Calu3 (cell line): ENCODE results near the gene PTPN14. TPM values are rescaled to one million over a fixed set of nuclear protein-coding genes. Genes with fewer than 3 reads are reported as not detected.

ENCODE experiments used
- BruUV-seq: library from RNA; stranded (reverse); fragments of 400-500 nt; replicated peaks from 2 replicates; lab custom pipeline; 2021; lab: Mats Ljungman, UMichigan
- CTCF ChIA-PET: fragments of 300-600 bp; sonication (Branson Sonifier 250); formaldehyde crosslinking; loops from one replicate; lab custom pipeline; 2022; ENCODE audit warnings: antibody characterized with exemption; lab: Charles Lee
- DNase-seq: peaks from one replicate; pipeline ENCODE4 v3.0.0; 2022
- H3K27ac Mint-ChIP-seq: one replicate; pipeline ENCODE4 v1.8.0; 2022; ENCODE audit warnings: mixed read lengths; ENCODE audit not compliant: unreplicated experiment
- H3K27me3 Mint-ChIP-seq: one replicate; pipeline ENCODE4 v1.8.0; 2022; ENCODE audit warnings: mixed read lengths; ENCODE audit not compliant: unreplicated experiment
- H3K36me3 Mint-ChIP-seq: one replicate; pipeline ENCODE4 v1.8.0; 2022; ENCODE audit warnings: mild to moderate bottlenecking, moderate library complexity, mixed read lengths; ENCODE audit not compliant: insufficient read depth, unreplicated experiment
- H3K4me1 Mint-ChIP-seq: one replicate; pipeline ENCODE4 v1.8.0; 2022; ENCODE audit warnings: mild to moderate bottlenecking, low read depth, mixed read lengths; ENCODE audit not compliant: unreplicated experiment
- H3K4me3 Mint-ChIP-seq: one replicate; pipeline ENCODE4 v1.8.0; 2022; ENCODE audit warnings: mild to moderate bottlenecking, low read depth, moderate library complexity, mixed read lengths; ENCODE audit not compliant: unreplicated experiment
- H3K9me3 Mint-ChIP-seq: one replicate; pipeline ENCODE4 v1.8.0; 2022; ENCODE audit warnings: low read depth, mixed read lengths; ENCODE audit not compliant: unreplicated experiment
- CTCF ChIP-seq: fragments of 200-600 bp; IDR thresholded peaks from one replicate; pipeline ENCODE4 v1.8.0; 2022; ENCODE audit warnings: antibody characterized with exemption; ENCODE audit not compliant: unreplicated experiment
- intact Hi-C: fragments of 100-400 bp; cut with micrococcal nuclease; formaldehyde crosslinking; loops from one replicate; pipeline ENCODE4 v1.10.0; 2022; ENCODE audit not compliant: unreplicated experiment
- total RNA-seq: library from RNA; stranded (reverse); gene quantifications from 2 replicates; pipeline ENCODE4 v1.2.3, GENCODE V29; 2022

The PTPN14 gene
- total RNA-seq, 1 experiment from 2014 or later: 77.4 TPM

GRCh38 chr1:214503553-214503952 lies 47.8 kb downstream of the PTPN14 start:
- intact Hi-C loops: no loop called here
- Mint-ChIP-seq H3K27me3 (no peaks in the 10 kb centered on the region), H3K36me3 (peaks cover 13% of the 10 kb centered on the region), H3K4me3 (no peak overlapping the region), H3K4me1 (peaks cover 68% of the 10 kb centered on the region), H3K27ac (no peak overlapping the region), H3K9me3 (no peaks in the 10 kb centered on the region)
- BruUV-seq: no TSS peak
- CTCF ChIA-PET: no interaction called here
- no peak for DNase-seq
- TF ChIP-seq CTCF: no peak

- no peak for DNase-seq
- no peak overlapping the region for H3K4me3 Mint-ChIP-seq
- no peaks in the 10 kb centered on the region for H3K27me3 Mint-ChIP-seq
- no peak overlapping the region for H3K27ac Mint-ChIP-seq
- no peaks in the 10 kb centered on the region for H3K9me3 Mint-ChIP-seq
- intact Hi-C loops: no loop called here
- CTCF ChIA-PET: no interaction called here
- TF ChIP-seq CTCF: no peak
- peaks cover 11% of the 10 kb centered on the region for H3K36me3 Mint-ChIP-seq
- no TSS peak for BruUV-seq
- H3K4me1 Mint-ChIP-seq: peaks cover 71% of the 10 kb centered on the region
These were observed 50.9 kb downstream of the PTPN14 start for GRCh38 chr1:214500340-214501055.

GRCh38 chr1:214499732-214500131 lies 51.7 kb downstream of the PTPN14 start:
- H3K4me1 Mint-ChIP-seq: peaks cover 71% of the 10 kb centered on the region
- H3K4me3 Mint-ChIP-seq: no peak overlapping the region
- H3K36me3 Mint-ChIP-seq: peaks cover 6% of the 10 kb centered on the region
- H3K27ac Mint-ChIP-seq: no peak overlapping the region
- BruUV-seq: no TSS peak
- no peak for TF ChIP-seq CTCF
- CTCF ChIA-PET: no interaction called here
- intact Hi-C loops: no loop called here
- DNase-seq: no peak
- no peaks in the 10 kb centered on the region for H3K9me3 Mint-ChIP-seq
- no peaks in the 10 kb centered on the region for H3K27me3 Mint-ChIP-seq

- no peak for TF ChIP-seq CTCF
- H3K36me3 Mint-ChIP-seq: peaks cover 6% of the 10 kb centered on the region
- H3K27ac Mint-ChIP-seq: no peak overlapping the region
- no TSS peak for BruUV-seq
- DNase-seq: no peak
- CTCF ChIA-PET: interaction anchor here (1.6 kb wide), 1 partner anchor 59 kb away, joined by 3 read pairs; no protein-coding TSS in a partner anchor
- no peaks in the 10 kb centered on the region for H3K27me3 Mint-ChIP-seq
- intact Hi-C loops: no loop called here
- H3K4me1 Mint-ChIP-seq: peaks cover 66% of the 10 kb centered on the region
- H3K4me3 Mint-ChIP-seq: no peak overlapping the region
- no peaks in the 10 kb centered on the region for H3K9me3 Mint-ChIP-seq
These were observed 53.4 kb downstream of the PTPN14 start for GRCh38 chr1:214498021-214498420.
